Testis (tissue), 2 donors: ENCODE data around the gene CR2.

ENCODE experiments used
- CTCF ChIP-seq, 3 experiments: fragments of 450-650 bp in 2 of 3; fragments of 200-600 bp in 1 of 3; sonication (generic) in 1 of 3; IDR thresholded peaks; one replicate each; pipeline ENCODE4 v1.5.1; 2016 to 2019; ENCODE audit warnings: antibody characterized with exemption in 3 of 3, mild to moderate bottlenecking in 2 of 3, moderate library complexity in 1 of 3
- POLR2A ChIP-seq: fragments of 450-650 bp; IDR thresholded peaks from one replicate; pipeline ENCODE4 v1.6.1; 2017; ENCODE audit warnings: antibody characterized with exemption, mild to moderate bottlenecking, moderate library complexity

GRCh38 chr1:207418351-207418750, 35.8 kb upstream of the CR2 start:
- no peak for TF ChIP-seq CTCF (IDR thresholded peaks at IDR 0.05)
- no peak for TF ChIP-seq POLR2A
